Progenitor cell of endocrine pancreas (in vitro differentiated cells): Measurements from ENCODE around the gene NLK. TPM values are rescaled to one million over a fixed set of nuclear protein-coding genes. Genes with fewer than 3 reads are reported as not detected.
"Not testable (repeated sequence)": the region's sequence is repeated elsewhere in the genome, so short reads cannot be mapped to it uniquely, and the experiment has no call there.

Experiments
- DNase-seq: peaks from one replicate; pipeline ENCODE4 v3.0.0; 2021; ENCODE audit warnings: low spot score; ENCODE audit not compliant: unreplicated experiment
- H3K27ac Mint-ChIP-seq: 2 replicates; pipeline ENCODE4 v1.8.0; 2021; ENCODE audit warnings: mild to moderate bottlenecking, moderate library complexity, mixed read lengths
- H3K27me3 Mint-ChIP-seq: 2 replicates; pipeline ENCODE4 v1.8.0; 2021; ENCODE audit warnings: mixed read lengths
- H3K36me3 Mint-ChIP-seq: 2 replicates; pipeline ENCODE4 v1.8.0; 2022; ENCODE audit warnings: mixed read lengths; ENCODE audit not compliant: insufficient read depth
- H3K4me1 Mint-ChIP-seq: 2 replicates; pipeline ENCODE4 v1.8.0; 2021; ENCODE audit warnings: low read depth, mixed read lengths
- H3K4me3 Mint-ChIP-seq: 2 replicates; pipeline ENCODE4 v1.8.0; 2021; ENCODE audit warnings: low read depth, mild to moderate bottlenecking, moderate library complexity, mixed read lengths
- H3K9me3 Mint-ChIP-seq: 2 replicates; pipeline ENCODE4 v1.8.0; 2021; ENCODE audit warnings: low read depth, mixed read lengths
- total RNA-seq: library from RNA; stranded (reverse); gene quantifications from 2 replicates; pipeline ENCODE4 v1.2.1, GENCODE V29; 2021
- TF ChIP-seq, protein P1 (sequence below): fragments of 200-600 bp; sonication (generic); IDR thresholded peaks from one replicate; pipeline ENCODE4 v1.5.0; 2021; ENCODE audit warnings: antibody characterized with exemption, mild to moderate bottlenecking; ENCODE audit not compliant: unreplicated experiment

The NLK gene
- total RNA-seq, 1 donor from 2014 or later, result 38.9 TPM

DNA sequence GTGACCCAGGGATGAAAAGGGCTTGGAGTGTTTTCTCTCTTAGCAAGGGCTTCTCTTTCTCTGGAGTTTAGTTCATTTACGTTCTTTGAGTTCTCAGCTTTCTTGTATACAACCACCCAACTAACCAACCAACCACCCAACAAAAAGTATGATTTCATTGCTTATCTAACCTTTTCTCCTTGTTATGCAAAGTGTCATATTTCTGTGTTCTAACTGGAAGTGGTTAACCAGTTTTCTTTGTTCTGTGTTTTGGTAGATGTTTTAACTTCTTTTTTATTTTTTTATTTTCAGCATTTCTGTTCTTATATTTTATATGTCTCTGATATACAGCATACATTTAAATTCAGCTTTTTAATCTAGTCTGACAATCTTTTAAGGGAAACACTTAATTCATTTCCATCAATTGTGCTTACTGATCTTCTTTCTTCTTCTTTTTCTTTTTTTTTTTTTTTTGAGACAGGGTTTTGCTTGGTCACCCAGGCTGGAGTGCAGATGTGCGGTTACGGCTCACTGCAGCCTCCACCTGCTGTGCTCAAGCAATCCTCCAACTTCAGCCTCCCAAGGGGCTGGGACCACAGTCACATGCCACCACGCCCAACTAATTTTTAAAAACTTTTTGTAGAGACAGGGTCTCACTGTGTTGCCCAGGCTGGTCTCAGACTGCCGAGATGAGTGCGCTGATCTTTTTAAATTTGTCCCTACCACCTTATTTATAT lies 29.6 kb downstream of the NLK start:
- Mint-ChIP-seq H3K4me1 (peaks cover 17% of the 10 kb centered on the region), H3K9me3 (peaks cover 15% of the 10 kb centered on the region), H3K4me3 (no peak overlapping the region), H3K27ac (no peak overlapping the region), H3K36me3 (peaks cover 30% of the 10 kb centered on the region), H3K27me3 (no peaks in the 10 kb centered on the region)
- TF ChIP-seq, protein P1, sequence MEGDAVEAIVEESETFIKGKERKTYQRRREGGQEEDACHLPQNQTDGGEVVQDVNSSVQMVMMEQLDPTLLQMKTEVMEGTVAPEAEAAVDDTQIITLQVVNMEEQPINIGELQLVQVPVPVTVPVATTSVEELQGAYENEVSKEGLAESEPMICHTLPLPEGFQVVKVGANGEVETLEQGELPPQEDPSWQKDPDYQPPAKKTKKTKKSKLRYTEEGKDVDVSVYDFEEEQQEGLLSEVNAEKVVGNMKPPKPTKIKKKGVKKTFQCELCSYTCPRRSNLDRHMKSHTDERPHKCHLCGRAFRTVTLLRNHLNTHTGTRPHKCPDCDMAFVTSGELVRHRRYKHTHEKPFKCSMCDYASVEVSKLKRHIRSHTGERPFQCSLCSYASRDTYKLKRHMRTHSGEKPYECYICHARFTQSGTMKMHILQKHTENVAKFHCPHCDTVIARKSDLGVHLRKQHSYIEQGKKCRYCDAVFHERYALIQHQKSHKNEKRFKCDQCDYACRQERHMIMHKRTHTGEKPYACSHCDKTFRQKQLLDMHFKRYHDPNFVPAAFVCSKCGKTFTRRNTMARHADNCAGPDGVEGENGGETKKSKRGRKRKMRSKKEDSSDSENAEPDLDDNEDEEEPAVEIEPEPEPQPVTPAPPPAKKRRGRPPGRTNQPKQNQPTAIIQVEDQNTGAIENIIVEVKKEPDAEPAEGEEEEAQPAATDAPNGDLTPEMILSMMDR, result no peak
- DNase-seq, result no peak

DNA sequence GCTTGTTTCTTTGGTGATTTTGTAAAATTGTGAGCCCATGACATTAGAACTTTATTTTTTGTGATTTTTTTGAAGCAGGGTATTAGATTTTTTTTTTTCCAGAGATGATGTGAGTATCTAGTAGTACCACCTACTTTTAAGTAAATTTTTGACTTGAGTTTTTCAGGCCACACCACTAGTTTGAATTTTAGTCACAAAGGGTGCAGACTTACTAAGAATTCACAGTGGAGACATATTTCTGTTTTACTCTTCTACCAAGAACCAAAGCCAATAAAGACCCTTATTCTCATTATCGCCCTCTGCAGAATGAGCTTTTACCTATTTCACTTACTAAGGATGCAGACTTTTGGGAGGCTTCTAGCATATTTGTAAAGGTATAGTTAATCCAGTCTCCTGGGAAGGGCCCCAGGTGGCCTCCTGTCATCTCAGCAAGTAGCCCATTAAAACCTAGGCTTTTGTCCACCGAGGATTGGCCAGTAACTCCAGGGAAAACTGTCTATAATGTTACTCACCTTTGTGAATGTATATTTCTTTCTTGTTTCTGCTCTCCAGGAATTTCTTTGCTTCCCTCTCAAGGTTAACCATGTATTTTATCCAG lies 30.6 kb downstream of the NLK start:
- no peak for DNase-seq
- Mint-ChIP-seq H3K4me3 (no peak overlapping the region), H3K27me3 (no peaks in the 10 kb centered on the region), H3K36me3 (peaks cover 30% of the 10 kb centered on the region), H3K4me1 (peaks cover 17% of the 10 kb centered on the region), H3K9me3 (peaks cover 15% of the 10 kb centered on the region), H3K27ac (no peak overlapping the region)
- TF ChIP-seq, protein P1, result no peak

DNA sequence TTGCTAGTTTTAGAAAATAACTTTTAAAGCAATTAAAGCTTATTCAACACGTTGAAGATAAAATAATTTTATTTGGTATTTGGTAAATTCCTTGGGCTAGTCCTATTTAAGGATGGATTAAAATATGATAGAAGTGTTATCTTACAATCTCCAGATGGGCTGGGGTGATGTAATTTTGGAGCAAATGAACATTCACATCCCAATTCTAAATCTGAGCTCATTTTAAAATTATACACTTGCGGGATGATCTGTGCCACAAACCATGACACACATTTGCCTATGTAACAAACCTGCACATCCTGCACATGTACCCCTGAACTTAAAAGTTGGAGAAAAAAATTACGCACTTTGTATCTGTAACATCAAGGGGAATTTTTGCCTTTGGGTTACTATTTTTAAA lies 31.5 kb downstream of the NLK start:
- TF ChIP-seq, protein P1, result no peak
- Mint-ChIP-seq H3K4me3 (no peak overlapping the region), H3K27ac (no peak overlapping the region), H3K27me3 (no peaks in the 10 kb centered on the region), H3K36me3 (peaks cover 25% of the 10 kb centered on the region), H3K4me1 (peaks cover 17% of the 10 kb centered on the region), H3K9me3 (peaks cover 15% of the 10 kb centered on the region)
- no peak for DNase-seq

DNA sequence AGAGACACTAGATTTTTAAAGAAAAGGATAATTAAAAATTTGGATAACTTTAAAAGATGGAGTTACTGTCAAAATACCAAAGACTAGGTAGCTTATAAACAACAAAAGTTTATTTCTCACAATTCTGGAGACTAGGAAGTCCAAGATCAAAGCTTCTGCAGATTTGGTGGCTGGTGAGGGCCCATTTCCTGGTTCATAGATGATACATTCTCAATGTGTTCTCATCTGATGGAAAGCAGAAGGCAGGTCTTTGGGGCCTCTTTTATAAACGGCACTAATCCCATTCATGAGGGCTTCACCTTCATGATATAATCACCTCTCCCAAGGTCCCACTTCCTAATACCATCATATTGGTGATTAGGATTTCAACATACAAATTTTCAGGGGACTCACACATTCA lies 33.7 kb downstream of the NLK start:
- H3K4me1 Mint-ChIP-seq, result peaks cover 24% of the 10 kb centered on the region
- no peak overlapping the region for H3K27ac Mint-ChIP-seq
- H3K4me3 Mint-ChIP-seq, result no peak overlapping the region
- H3K27me3 Mint-ChIP-seq, result no peaks in the 10 kb centered on the region
- DNase-seq, result no peak
- TF ChIP-seq, protein P1, result no peak
- peaks cover 10% of the 10 kb centered on the region for H3K9me3 Mint-ChIP-seq
- peaks cover 18% of the 10 kb centered on the region for H3K36me3 Mint-ChIP-seq

DNA sequence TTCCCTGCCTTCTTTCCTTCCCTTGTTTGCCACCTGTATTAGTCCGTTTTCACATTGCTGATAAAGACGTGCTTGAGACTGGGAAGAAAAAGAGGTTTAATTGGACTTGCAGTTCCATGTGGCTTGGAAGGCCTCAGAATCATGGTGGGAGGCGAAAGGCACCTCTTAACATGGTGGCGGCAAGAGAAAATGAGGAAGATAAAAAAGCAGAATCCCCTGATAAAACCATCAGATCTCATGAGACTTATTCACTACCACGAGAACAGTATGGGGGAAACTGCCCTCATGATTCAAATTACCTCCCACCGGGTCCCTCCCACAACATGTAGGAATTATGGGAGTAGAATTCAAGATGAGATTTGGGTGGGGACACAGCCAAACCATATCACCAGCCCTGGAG lies 34.7 kb downstream of the NLK start:
- not testable (repeated sequence) for H3K4me3 Mint-ChIP-seq, H3K36me3 Mint-ChIP-seq, H3K27me3 Mint-ChIP-seq, DNase-seq, H3K27ac Mint-ChIP-seq, H3K9me3 Mint-ChIP-seq
- peaks cover 33% of the 10 kb centered on the region for H3K4me1 Mint-ChIP-seq
